PC-9 (cell line): Measurements from ENCODE around the gene PRKD1. TPM values are rescaled to one million over a fixed set of nuclear protein-coding genes. Genes with fewer than 3 reads are reported as not detected.

Source experiments
- BruUV-seq: library from RNA; stranded (reverse); fragments of 400-500 nt; replicated peaks from 2 replicates; lab custom pipeline; 2021; lab: Mats Ljungman, UMichigan
- CTCF ChIA-PET: fragments of 300-600 bp; sonication (Branson Sonifier 250); formaldehyde crosslinking; loops from one replicate; lab custom pipeline; 2022; ENCODE audit warnings: antibody characterized with exemption; lab: Charles Lee
- POLR2A ChIA-PET: fragments of 300-600 bp; sonication (Branson Sonifier 250); formaldehyde crosslinking; loops from one replicate; lab custom pipeline; 2022; ENCODE audit warnings: antibody characterized with exemption; ENCODE audit not compliant: unreplicated experiment; lab: Charles Lee
- DNase-seq, 2 experiments: peaks; one replicate each; pipeline versions ENCODE4 v3.0.0 to v3.0.0-alpha.2; 2015 to 2022; ENCODE audit warnings: mixed read lengths in 1 of 2
- H2AFZ ChIP-seq: fragments of 200-600 bp; sonication (generic); 2 replicates; pipeline ENCODE4 v1.8.1; 2017; ENCODE audit warnings: antibody characterized with exemption
- H3F3A ChIP-seq: fragments of 200-600 bp; sonication (generic); 2 replicates; pipeline ENCODE4 v1.8.1; 2017; ENCODE audit warnings: antibody characterized with exemption, mild to moderate bottlenecking, low read depth; ENCODE audit not compliant: insufficient read depth
- H3K27ac ChIP-seq: fragments of 200-600 bp; sonication (generic); 2 replicates; pipeline ENCODE4 v1.6.1; 2016; ENCODE audit warnings: mixed run types
- H3K27me3 ChIP-seq: fragments of 200-600 bp; sonication (generic); 2 replicates; pipeline ENCODE4 v1.6.1; 2016; ENCODE audit warnings: low read depth, mixed run types; ENCODE audit not compliant: insufficient read depth
- H3K36me3 ChIP-seq: fragments of 200-600 bp; sonication (generic); 2 replicates; pipeline ENCODE4 v1.6.1; 2016; ENCODE audit warnings: low read depth, mixed run types
- H3K4me1 ChIP-seq: fragments of 200-600 bp; sonication (generic); replicated peaks from 2 replicates; pipeline ENCODE4 v1.6.1; 2016; ENCODE audit warnings: mixed run types; ENCODE audit not compliant: insufficient read depth
- H3K4me2 ChIP-seq: fragments of 200-600 bp; sonication (generic); 2 replicates; pipeline ENCODE4 v1.6.1; 2017; ENCODE audit warnings: mixed run types
- H3K4me3 ChIP-seq: fragments of 200-600 bp; sonication (generic); 2 replicates; pipeline ENCODE4 v1.6.1; 2016; ENCODE audit warnings: mixed run types
- H3K79me2 ChIP-seq: fragments of 200-600 bp; sonication (generic); 2 replicates; pipeline ENCODE4 v1.6.1; 2017; ENCODE audit warnings: low read depth, mixed run types
- H3K9me2 ChIP-seq: fragments of 200-600 bp; sonication (generic); 2 replicates; pipeline ENCODE4 v1.8.1; 2017; ENCODE audit warnings: mild to moderate bottlenecking; ENCODE audit not compliant: insufficient read depth
- H3K9me3 ChIP-seq: fragments of 200-600 bp; sonication (generic); 2 replicates; pipeline ENCODE4 v1.8.1; 2016; ENCODE audit warnings: low read depth; ENCODE audit not compliant: insufficient read depth
- H4K20me1 ChIP-seq: fragments of 200-600 bp; sonication (generic); 2 replicates; pipeline ENCODE4 v1.8.1; 2017; ENCODE audit not compliant: insufficient read depth
- EZH2 ChIP-seq: fragments of 200-600 bp; sonication (generic); IDR thresholded peaks from 2 replicates; pipeline ENCODE4 v1.8.0; 2017; ENCODE audit warnings: antibody characterized with exemption, low read depth
- intact Hi-C: fragments of 100-400 bp; cut with micrococcal nuclease; formaldehyde crosslinking; loops from one replicate; pipeline ENCODE4 v1.10.0; 2022; ENCODE audit not compliant: unreplicated experiment
- total RNA-seq: library from RNA; stranded (reverse); gene quantifications from 2 replicates; pipeline ENCODE4 v1.2.3, GENCODE V29; 2021
- TF ChIP-seq, protein P1 (sequence below): fragments of 200-600 bp; sonication (generic); conservative IDR thresholded peaks from 2 replicates; pipeline ENCODE4 v1.6.1; 2017; ENCODE audit warnings: mixed run types, antibody characterized with exemption, mild to moderate bottlenecking, moderate library complexity

PRKD1 gene
- total RNA-seq, 1 experiment from 2014 or later, result 0.98 TPM

DNA sequence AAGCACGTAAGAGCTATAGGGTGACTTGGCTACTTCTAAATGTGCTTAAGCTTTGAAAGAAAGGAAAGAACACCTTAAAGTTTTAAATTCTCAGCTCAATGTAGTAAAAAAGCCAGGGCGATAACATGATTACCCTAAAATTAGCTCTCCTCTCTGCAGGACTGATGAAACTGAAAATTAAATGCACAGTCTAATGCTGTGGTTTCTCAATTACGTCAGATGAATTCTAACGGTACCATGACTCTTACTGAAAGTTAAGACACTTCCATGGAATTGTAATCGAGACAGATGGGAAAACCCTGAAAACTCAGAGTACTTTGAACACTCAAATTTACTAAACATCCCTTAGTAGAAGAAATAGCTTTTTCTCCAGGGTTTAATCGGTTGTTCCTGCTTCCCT, 25.9 kb upstream of the PRKD1 start:
- TF ChIP-seq, protein P1, sequence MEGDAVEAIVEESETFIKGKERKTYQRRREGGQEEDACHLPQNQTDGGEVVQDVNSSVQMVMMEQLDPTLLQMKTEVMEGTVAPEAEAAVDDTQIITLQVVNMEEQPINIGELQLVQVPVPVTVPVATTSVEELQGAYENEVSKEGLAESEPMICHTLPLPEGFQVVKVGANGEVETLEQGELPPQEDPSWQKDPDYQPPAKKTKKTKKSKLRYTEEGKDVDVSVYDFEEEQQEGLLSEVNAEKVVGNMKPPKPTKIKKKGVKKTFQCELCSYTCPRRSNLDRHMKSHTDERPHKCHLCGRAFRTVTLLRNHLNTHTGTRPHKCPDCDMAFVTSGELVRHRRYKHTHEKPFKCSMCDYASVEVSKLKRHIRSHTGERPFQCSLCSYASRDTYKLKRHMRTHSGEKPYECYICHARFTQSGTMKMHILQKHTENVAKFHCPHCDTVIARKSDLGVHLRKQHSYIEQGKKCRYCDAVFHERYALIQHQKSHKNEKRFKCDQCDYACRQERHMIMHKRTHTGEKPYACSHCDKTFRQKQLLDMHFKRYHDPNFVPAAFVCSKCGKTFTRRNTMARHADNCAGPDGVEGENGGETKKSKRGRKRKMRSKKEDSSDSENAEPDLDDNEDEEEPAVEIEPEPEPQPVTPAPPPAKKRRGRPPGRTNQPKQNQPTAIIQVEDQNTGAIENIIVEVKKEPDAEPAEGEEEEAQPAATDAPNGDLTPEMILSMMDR, result no peak
- no peak for TF ChIP-seq EZH2
- Histone ChIP-seq H3K4me1 (no peaks in the 10 kb centered on the region), H3K4me3 (no peak overlapping the region), H3K27me3 (no peaks in the 10 kb centered on the region), H3K4me2 (no peak overlapping the region), H2AFZ (no peak overlapping the region), H3K36me3 (no peaks in the 10 kb centered on the region), H3K79me2 (no peaks in the 10 kb centered on the region), H3F3A (no peaks in the 10 kb centered on the region), H3K27ac (no peak overlapping the region), H4K20me1 (no peaks in the 10 kb centered on the region), H3K9me3 (no peaks in the 10 kb centered on the region), H3K9me2 (no peaks in the 10 kb centered on the region)
- ChIA-PET POLR2A (no interaction called here), CTCF (no interaction called here)
- intact Hi-C loops, result no loop called here
- no TSS peak for BruUV-seq
- no peak for DNase-seq

DNA sequence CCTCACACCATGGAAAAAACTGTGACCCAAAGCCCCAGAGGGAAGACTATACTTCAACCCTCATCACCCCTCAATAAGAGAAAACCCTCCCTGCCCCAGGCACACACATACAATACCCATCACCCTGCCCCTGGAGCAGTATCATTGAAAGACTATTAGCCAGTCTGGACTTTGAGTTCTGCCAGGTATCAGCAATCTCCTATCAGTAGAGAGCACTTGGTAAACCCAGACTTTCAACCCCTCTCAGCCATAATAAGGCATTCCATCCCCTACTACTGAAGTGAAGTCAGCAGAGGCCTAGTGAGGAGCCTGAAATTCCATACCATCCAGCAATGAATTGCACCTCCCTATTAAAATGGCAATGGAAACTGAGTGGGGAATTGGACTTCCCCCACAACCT, 16.4 kb upstream of the PRKD1 start:
- no peaks in the 10 kb centered on the region for H3K9me2 ChIP-seq
- POLR2A ChIA-PET, result no interaction called here
- intact Hi-C loops, result no loop called here
- no peaks in the 10 kb centered on the region for H3K27me3 ChIP-seq
- no peaks in the 10 kb centered on the region for H3K36me3 ChIP-seq
- no TSS peak for BruUV-seq
- no peaks in the 10 kb centered on the region for H3K9me3 ChIP-seq
- no peaks in the 10 kb centered on the region for H3K4me1 ChIP-seq
- DNase-seq, result no peak
- H3K4me3 ChIP-seq, result no peak overlapping the region
- H4K20me1 ChIP-seq, result no peaks in the 10 kb centered on the region
- no peak overlapping the region for H2AFZ ChIP-seq
- H3K4me2 ChIP-seq, result no peak overlapping the region
- H3K27ac ChIP-seq, result no peak overlapping the region
- CTCF ChIA-PET, result no interaction called here
- no peaks in the 10 kb centered on the region for H3F3A ChIP-seq
- no peaks in the 10 kb centered on the region for H3K79me2 ChIP-seq
- TF ChIP-seq, protein P1, result no peak
- no peak for TF ChIP-seq EZH2

DNA sequence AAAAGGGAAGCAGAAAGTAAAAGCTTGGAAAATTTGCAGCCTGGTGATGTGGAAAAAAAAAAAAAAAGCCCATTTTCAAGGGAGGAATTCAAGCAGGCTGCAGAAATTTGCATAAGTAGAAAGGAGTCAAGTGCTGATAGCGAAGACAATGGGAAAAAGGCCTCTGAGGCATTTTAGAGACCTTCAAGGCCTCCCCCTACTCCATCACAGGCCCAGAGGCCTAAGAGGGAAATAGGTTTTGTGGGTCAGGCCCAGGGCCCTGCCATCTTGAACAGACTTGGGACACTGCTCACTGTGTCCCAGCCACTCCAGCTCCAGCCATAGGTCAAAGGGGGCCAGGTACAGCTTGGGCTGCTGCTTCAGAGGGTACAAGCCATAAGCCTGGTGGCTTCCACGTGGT, 13.8 kb upstream of the PRKD1 start:
- intact Hi-C loops, result no loop called here
- Histone ChIP-seq H4K20me1 (no peaks in the 10 kb centered on the region), H3K9me2 (no peaks in the 10 kb centered on the region), H3K9me3 (no peaks in the 10 kb centered on the region), H3K4me2 (no peak overlapping the region), H3K4me3 (no peak overlapping the region), H2AFZ (no peak overlapping the region), H3F3A (no peaks in the 10 kb centered on the region), H3K27ac (no peak overlapping the region), H3K4me1 (no peaks in the 10 kb centered on the region), H3K27me3 (no peaks in the 10 kb centered on the region), H3K36me3 (no peaks in the 10 kb centered on the region), H3K79me2 (no peaks in the 10 kb centered on the region)
- no peak for DNase-seq
- BruUV-seq, result no TSS peak
- ChIA-PET POLR2A (no interaction called here), CTCF (no interaction called here)
- no peak for TF ChIP-seq EZH2
- TF ChIP-seq, protein P1, result no peak
